H1 (cell line): ENCODE results near the gene SHISAL1. TPM values are rescaled to one million over a fixed set of nuclear protein-coding genes. Genes with fewer than 3 reads are reported as not detected.

Source experiments
- CTCF ChIA-PET: fragments of 300-600 bp; sonication (Branson Sonifier 250); formaldehyde crosslinking; loops from one replicate; lab custom pipeline; 2021; ENCODE audit not compliant: partially characterized antibody; lab: Charles Lee
- POLR2A ChIA-PET: fragments of 300-600 bp; sonication (Branson Sonifier 250); formaldehyde crosslinking; loops from one replicate; lab custom pipeline; 2021; ENCODE audit warnings: inconsistent platforms; ENCODE audit not compliant: partially characterized antibody; lab: Charles Lee
- DNase-seq, 2 experiments: peaks; one replicate each; pipeline versions ENCODE4 v3.0.0 to v3.0.0-alpha.2; 2010 to 2022; ENCODE audit warnings: low spot score in 2 of 2, low read depth in 1 of 2, mixed read lengths in 1 of 2
- FAIRE-seq: peaks from 2 replicates; lab custom pipeline; 2011; peaks lifted over from hg19 to GRCh38; lab: Jason Lieb, UNC
- H2AFZ ChIP-seq: 2 replicates; pipeline ENCODE4 v1.8.1; 2012; ENCODE audit warnings: low read length, inconsistent platforms
- H2AK5ac ChIP-seq: 2 replicates; pipeline ENCODE4 v1.6.1; 2013; ENCODE audit warnings: low read depth, low read length
- H2BK120ac ChIP-seq: replicated peaks from 2 replicates; pipeline ENCODE3; 2013; ENCODE audit warnings: low read depth, low read length, inconsistent platforms
- H2BK12ac ChIP-seq: 2 replicates; pipeline ENCODE4 v1.6.1; 2013; ENCODE audit warnings: low read depth, low read length
- H2BK15ac ChIP-seq: 2 replicates; pipeline ENCODE4 v1.6.1; 2013; ENCODE audit warnings: low read length
- H2BK20ac ChIP-seq: 2 replicates; pipeline ENCODE4 v1.6.1; 2013; ENCODE audit warnings: low read length
- H2BK5ac ChIP-seq: 2 replicates; pipeline ENCODE4 v1.6.1; 2013; ENCODE audit warnings: low read depth, low read length
- H3K14ac ChIP-seq: 2 replicates; pipeline ENCODE4 v1.6.1; 2013; ENCODE audit warnings: inconsistent platforms; ENCODE audit not compliant: insufficient read length
- H3K18ac ChIP-seq: 2 replicates; pipeline ENCODE4 v1.6.1; 2013; ENCODE audit warnings: low read length; ENCODE audit errors: extremely low read depth
- H3K23ac ChIP-seq: 2 replicates; pipeline ENCODE4 v1.6.1; 2013; ENCODE audit warnings: inconsistent platforms; ENCODE audit not compliant: insufficient read length
- H3K23me2 ChIP-seq: 2 replicates; pipeline ENCODE4 v1.6.1; 2013; ENCODE audit warnings: low read depth, low read length
- H3K27ac ChIP-seq: 2 replicates; pipeline ENCODE4 v1.6.1; 2011; ENCODE audit warnings: low read depth, low read length, inconsistent platforms
- H3K27me3 ChIP-seq, 4 experiments: replicated peaks in 1 of 4; 1 replicate in 1 of 4; 2 replicates in 3 of 4; pipeline versions ENCODE4 v1.6.1 to v1.8.1; 2011 to 2013; ENCODE audit warnings: low read length in 3 of 4, mild to moderate bottlenecking in 3 of 4, inconsistent platforms in 2 of 4, mixed read lengths in 2 of 4, moderate library complexity in 1 of 4; ENCODE audit not compliant: control insufficient read depth in 3 of 4, insufficient read depth in 3 of 4; ENCODE audit errors: extremely low read depth in 1 of 4
- H3K36me3 ChIP-seq, 4 experiments: 2 replicates each; pipeline versions ENCODE4 v1.6.1 to v1.8.1; 2011 to 2013; ENCODE audit warnings: mild to moderate bottlenecking in 4 of 4, low read length in 3 of 4, moderate library complexity in 2 of 4, control low read depth in 1 of 4, inconsistent platforms in 1 of 4; ENCODE audit not compliant: insufficient read depth in 4 of 4, control insufficient read depth in 2 of 4
- H3K4ac ChIP-seq: replicated peaks from 2 replicates; pipeline ENCODE3; 2013; ENCODE audit warnings: low read length, low read depth, mixed read lengths, inconsistent platforms; ENCODE audit not compliant: insufficient read length
- H3K4me1 ChIP-seq, 4 experiments: replicated peaks in 1 of 4; 1 replicate in 1 of 4; 2 replicates in 3 of 4; pipeline versions ENCODE4 v1.6.1 to v1.8.1; 2011 to 2013; ENCODE audit warnings: low read length in 3 of 4, inconsistent platforms in 2 of 4, mixed read lengths in 1 of 4; ENCODE audit not compliant: insufficient read depth in 4 of 4, control insufficient read depth in 3 of 4
- H3K4me2 ChIP-seq, 2 experiments: 2 replicates each; pipeline versions ENCODE4 v1.6.1 to v1.8.1; 2011 to 2013; ENCODE audit warnings: low read depth in 2 of 2, low read length in 2 of 2, control low read depth in 1 of 2, inconsistent platforms in 1 of 2, mild to moderate bottlenecking in 1 of 2; ENCODE audit not compliant: insufficient read depth in 1 of 2
- H3K4me3 ChIP-seq, 4 experiments: fragments of 200-600, 300-600 bp in 1 of 4; sonication (generic), shearing (Covaris generic), sonication (Bioruptor Twin) in 1 of 4; 2 replicates each; pipeline versions ENCODE4 v1.5.1 to v1.8.1; 2011 to 2016; ENCODE audit warnings: low read length in 4 of 4, low read depth in 3 of 4, control low read depth in 2 of 4, inconsistent platforms in 2 of 4, mild to moderate bottlenecking in 2 of 4, mixed read lengths in 1 of 4, moderate library complexity in 1 of 4; ENCODE audit not compliant: insufficient read depth in 2 of 4; ENCODE audit errors: extremely low read depth in 1 of 4
- H3K56ac ChIP-seq: replicated peaks from 2 replicates; pipeline ENCODE3; 2013; ENCODE audit warnings: low read depth, mild to moderate bottlenecking, mixed read lengths, low read length, inconsistent platforms; ENCODE audit not compliant: insufficient read length
- H3K79me1 ChIP-seq: 2 replicates; pipeline ENCODE4 v1.6.1; 2013; ENCODE audit warnings: low read depth, low read length, control low read depth
- H3K79me2 ChIP-seq, 2 experiments: 2 replicates each; pipeline versions ENCODE4 v1.6.1 to v1.8.1; 2012 to 2013; ENCODE audit warnings: low read length in 2 of 2, mild to moderate bottlenecking in 2 of 2, inconsistent platforms in 1 of 2; ENCODE audit not compliant: insufficient read depth in 2 of 2, control insufficient read depth in 1 of 2
- H3K9ac ChIP-seq, 4 experiments: replicated peaks in 1 of 4; 1 replicate in 1 of 4; 2 replicates in 3 of 4; pipeline versions ENCODE4 v1.6.1 to v1.8.1; 2011 to 2013; ENCODE audit warnings: low read depth in 3 of 4, low read length in 3 of 4, control low read depth in 2 of 4, mild to moderate bottlenecking in 2 of 4, moderate library complexity in 2 of 4, inconsistent platforms in 1 of 4; ENCODE audit errors: extremely low read depth in 1 of 4
- H3K9me3 ChIP-seq, 2 experiments: 2 replicates each; pipeline versions ENCODE4 v1.6.1 to v1.8.1; 2012 to 2013; ENCODE audit warnings: mild to moderate bottlenecking in 2 of 2, moderate library complexity in 2 of 2, control low read depth in 1 of 2, inconsistent platforms in 1 of 2, low read depth in 1 of 2, low read length in 1 of 2, mixed read lengths in 1 of 2; ENCODE audit not compliant: insufficient read depth in 2 of 2
- H4K20me1 ChIP-seq, 2 experiments: replicated peaks in 1 of 2; 2 replicates each; pipeline versions ENCODE3 to v1.8.1; 2011 to 2013; ENCODE audit warnings: inconsistent platforms in 2 of 2, low read length in 2 of 2, mild to moderate bottlenecking in 1 of 2; ENCODE audit not compliant: insufficient read depth in 2 of 2, control insufficient read depth in 1 of 2
- H4K5ac ChIP-seq: 2 replicates; pipeline ENCODE4 v1.6.1; 2013; ENCODE audit warnings: low read length, low read depth, mixed read lengths, inconsistent platforms; ENCODE audit not compliant: insufficient read length
- H4K8ac ChIP-seq: 2 replicates; pipeline ENCODE4 v1.8.0; 2013; ENCODE audit warnings: mild to moderate bottlenecking, moderate library complexity, low read length, inconsistent platforms; ENCODE audit not compliant: insufficient read depth; ENCODE audit errors: extremely low read depth
- H4K91ac ChIP-seq: replicated peaks from 2 replicates; pipeline ENCODE3; 2013; ENCODE audit warnings: low read length, mixed read lengths, inconsistent platforms; ENCODE audit not compliant: insufficient read length
- CHD2 ChIP-seq: IDR thresholded peaks from 2 replicates; pipeline ENCODE4 v1.6.1; 2012; ENCODE audit warnings: low read length, improper control_type of control experiment
- GTF2F1 ChIP-seq: IDR thresholded peaks from 2 replicates; pipeline ENCODE4 v1.6.1; 2012; ENCODE audit warnings: low read depth, low read length, improper control_type of control experiment, borderline replicate concordance
- MAFK ChIP-seq: IDR thresholded peaks from 2 replicates; pipeline ENCODE4 v1.6.1; 2012; ENCODE audit warnings: low read depth, mild to moderate bottlenecking, improper control_type of control experiment, low read length
- POLR2A ChIP-seq, 2 experiments: IDR thresholded peaks; 1 replicate in 1 of 2; 2 replicates in 1 of 2; pipeline ENCODE4 v1.6.1; 2011; ENCODE audit warnings: low read depth in 2 of 2, low read length in 2 of 2, mild to moderate bottlenecking in 2 of 2; ENCODE audit errors: control extremely low read depth in 1 of 2
- RBBP5 ChIP-seq: IDR thresholded peaks from 2 replicates; pipeline ENCODE4 v1.7.1; 2012; ENCODE audit warnings: low read depth, mild to moderate bottlenecking, inconsistent platforms, low read length, moderate library complexity, borderline replicate concordance
- RXRA ChIP-seq: IDR thresholded peaks from 2 replicates; pipeline ENCODE4 v1.6.1; 2011; ENCODE audit warnings: low read depth, mild to moderate bottlenecking, low read length, moderate library complexity; ENCODE audit not compliant: insufficient read depth
- TBP ChIP-seq: IDR thresholded peaks from 2 replicates; pipeline ENCODE4 v1.6.1; 2011; ENCODE audit warnings: low read depth, low read length, improper control_type of control experiment
- WGBS, 2 experiments: shearing (Covaris generic) in 1 of 2; methylation state at CpG; one replicate each; pipeline versions ENCODE4 v1.1.6 to v1.1.7; 2013 to 2015; ENCODE audit warnings: low lambda C conversion rate in 2 of 2, mixed read lengths in 2 of 2, inconsistent platforms in 1 of 2, low coverage in 1 of 2, missing lambda C conversion rate in 1 of 2; ENCODE audit not compliant: insufficient replicate concordance in 2 of 2, insufficient coverage in 1 of 2, insufficient read length in 1 of 2; ENCODE audit errors: extremely low coverage in 1 of 2, missing lambda C conversion rate in 1 of 2; 5-methylcytosine and 5-hydroxymethylcytosine counted together
- polyA plus RNA-seq, 7 experiments: library from polyadenylated mRNA; depleted of rRNA in 3 of 7; stranded (reverse) in 5 of 7; unstranded in 2 of 7; fragments of >200 nt in 5 of 7; fragments of 200-250 nt in 2 of 7; gene quantifications; 1 replicate in 5 of 7; 2 replicates in 1 of 7; 4 replicates in 1 of 7; pipeline versions ENCODE4 v1.2.1 to v1.2.3, GENCODE V29; 2011 to 2013; ENCODE audit warnings: missing spikeins in 2 of 7, mixed read lengths in 2 of 7
- total RNA-seq: library from RNA; stranded (reverse); fragmentation: NEBNext Ultra II Directional; extraction: Animal tissue kit (Norgen Biotek cat#: 25700); gene quantifications from 2 replicates; pipeline ENCODE4 v1.2.1, GENCODE V29; 2021
- TF ChIP-seq, protein P1 (sequence below): IDR thresholded peaks from 2 replicates; pipeline ENCODE4 v1.6.1; 2012; ENCODE audit warnings: inconsistent platforms

The SHISAL1 gene
- total and polyA plus RNA-seq, 2 of the 8 experiments (the other 6 are each of a cell fraction or from before 2014, with no cell fraction given) = 3.7 to 5.8 TPM

DNA sequence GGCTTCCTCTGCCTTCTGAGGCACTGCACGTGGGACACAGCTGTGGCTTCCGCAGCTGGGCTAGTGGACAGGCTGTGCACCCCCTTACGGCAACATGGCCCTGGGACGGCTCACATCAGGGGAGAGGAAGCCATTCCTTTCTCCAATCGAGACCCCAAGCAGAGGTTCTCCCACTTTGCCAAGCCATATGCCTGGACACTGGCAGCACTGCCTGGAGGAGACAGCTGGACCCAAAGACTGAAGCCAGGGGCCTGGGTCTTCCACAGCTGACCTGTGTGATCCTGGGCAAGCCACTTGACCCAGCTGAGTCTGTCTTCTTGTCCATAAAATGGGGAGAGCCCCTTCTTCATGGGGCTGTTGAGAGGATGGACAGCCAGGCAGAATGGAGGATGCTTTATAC lies 65.4 kb downstream of the SHISAL1 start:
- no peak overlapping the region for H3K23ac ChIP-seq
- WGBS, 2 experiments = 95% methylated on average over 5 of the region's 5 CpGs; no CpG with 5 or more reads in 1 of the 2 experiments

More for the DNA sequence above, 65.4 kb downstream of the SHISAL1 start:
- Histone ChIP-seq H3K4me3 (no peak overlapping the region), H4K8ac (no peak overlapping the region), H3K4me2 (no peak overlapping the region), H4K20me1 (peaks cover 0 to 1% of the 10 kb centered on the region in 2 experiments), H3K4ac (no peak overlapping the region), H3K23me2 (no peaks in the 10 kb centered on the region), H2BK5ac (no peak overlapping the region), H3K9me3 (peaks cover 8 to 17% of the 10 kb centered on the region in 2 experiments; a peak in 3 of 4 replicates), H2BK15ac (no peak overlapping the region), H4K5ac (no peak overlapping the region), H3K18ac (no peak overlapping the region), H2AFZ (no peak overlapping the region), H4K91ac (no peak overlapping the region), H3K27ac (no peak overlapping the region), H2BK12ac (no peak overlapping the region), H3K27me3 (no peaks in the 10 kb centered on the region), H3K79me1 (no peaks in the 10 kb centered on the region), H3K79me2 (no peaks in the 10 kb centered on the region), H2AK5ac (no peak overlapping the region), H2BK120ac (no peak overlapping the region), H3K9ac (no peak overlapping the region), H2BK20ac (no peak overlapping the region), H3K4me1 (no peaks in the 10 kb centered on the region), H3K56ac (no peak overlapping the region), H3K36me3 (peaks cover 0 to 5% (median 0%) of the 10 kb centered on the region in 4 experiments; a peak in 1 of 8 replicates), H3K14ac (no peak overlapping the region)
- ChIA-PET CTCF (no interaction called here), POLR2A (no interaction called here)
- DNase-seq = peak in 1 of 2 experiments; percentile 29
- TF ChIP-seq CHD2 = no peak
- TF ChIP-seq, protein P1, sequence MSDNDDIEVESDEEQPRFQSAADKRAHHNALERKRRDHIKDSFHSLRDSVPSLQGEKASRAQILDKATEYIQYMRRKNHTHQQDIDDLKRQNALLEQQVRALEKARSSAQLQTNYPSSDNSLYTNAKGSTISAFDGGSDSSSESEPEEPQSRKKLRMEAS = no peak
- no peak for TF ChIP-seq TBP
- no peak for TF ChIP-seq MAFK
- no peak for TF ChIP-seq GTF2F1
- no peak for TF ChIP-seq RXRA
- TF ChIP-seq RBBP5 = no peak
- TF ChIP-seq POLR2A (IDR thresholded peaks at IDR 0.05; ENCODE audit: control extremely low read depth in 1 of 2, low read depth in 2 of 2, low read length in 2 of 2) = no peak
- FAIRE-seq = no peak
